NCI-H146 treated with DMSO at 0.1 percent for 48 hours (cell line): ENCODE results near the gene TLR2.
A peak's percentile ranks its signal among the peaks of the same experiment; 100 is the strongest.

Experiments used
- DNase-seq: peaks from one replicate; lab custom pipeline; 2025; ENCODE audit not compliant: unreplicated experiment; lab: John Stamatoyannopoulos, UW

TLR2 gene, protein sequence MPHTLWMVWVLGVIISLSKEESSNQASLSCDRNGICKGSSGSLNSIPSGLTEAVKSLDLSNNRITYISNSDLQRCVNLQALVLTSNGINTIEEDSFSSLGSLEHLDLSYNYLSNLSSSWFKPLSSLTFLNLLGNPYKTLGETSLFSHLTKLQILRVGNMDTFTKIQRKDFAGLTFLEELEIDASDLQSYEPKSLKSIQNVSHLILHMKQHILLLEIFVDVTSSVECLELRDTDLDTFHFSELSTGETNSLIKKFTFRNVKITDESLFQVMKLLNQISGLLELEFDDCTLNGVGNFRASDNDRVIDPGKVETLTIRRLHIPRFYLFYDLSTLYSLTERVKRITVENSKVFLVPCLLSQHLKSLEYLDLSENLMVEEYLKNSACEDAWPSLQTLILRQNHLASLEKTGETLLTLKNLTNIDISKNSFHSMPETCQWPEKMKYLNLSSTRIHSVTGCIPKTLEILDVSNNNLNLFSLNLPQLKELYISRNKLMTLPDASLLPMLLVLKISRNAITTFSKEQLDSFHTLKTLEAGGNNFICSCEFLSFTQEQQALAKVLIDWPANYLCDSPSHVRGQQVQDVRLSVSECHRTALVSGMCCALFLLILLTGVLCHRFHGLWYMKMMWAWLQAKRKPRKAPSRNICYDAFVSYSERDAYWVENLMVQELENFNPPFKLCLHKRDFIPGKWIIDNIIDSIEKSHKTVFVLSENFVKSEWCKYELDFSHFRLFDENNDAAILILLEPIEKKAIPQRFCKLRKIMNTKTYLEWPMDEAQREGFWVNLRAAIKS

DNA sequence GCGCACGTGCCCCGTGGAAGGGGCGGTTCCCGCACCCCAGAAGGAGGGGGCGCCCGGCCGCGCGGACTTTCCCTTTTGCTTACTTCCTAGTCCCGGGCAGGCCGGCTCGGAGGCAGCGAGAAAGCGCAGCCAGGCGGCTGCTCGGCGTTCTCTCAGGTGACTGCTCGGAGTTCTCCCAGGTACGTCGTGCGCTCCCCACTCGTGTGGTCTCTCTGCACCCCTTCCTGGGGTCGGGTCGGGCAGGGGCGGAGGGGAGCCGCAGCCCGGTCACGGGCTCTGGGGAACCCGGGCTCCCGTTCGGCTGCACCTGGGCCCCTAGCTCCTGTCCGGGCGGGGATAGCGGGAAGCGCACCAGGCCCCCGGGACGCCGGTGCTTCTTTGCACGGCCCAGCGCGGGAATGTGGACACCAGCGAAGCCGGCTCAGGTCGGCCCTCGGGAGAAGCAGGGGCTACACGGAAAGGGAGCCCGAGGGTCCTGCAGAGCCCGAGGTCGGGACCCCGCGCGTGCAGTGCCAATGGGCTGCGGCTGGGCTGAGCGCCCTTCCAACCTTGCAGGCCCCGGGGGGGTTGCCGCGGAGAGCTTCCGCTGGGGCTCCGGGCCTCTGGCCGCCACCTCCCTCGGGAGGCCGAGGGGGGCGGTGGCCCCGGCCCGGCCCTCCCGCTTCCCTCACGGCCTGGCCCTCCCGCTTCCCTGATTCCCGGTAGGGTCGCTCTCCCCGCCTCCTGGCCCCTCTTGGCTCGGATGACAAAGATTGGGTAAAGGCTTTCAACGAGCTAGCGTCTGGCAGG, at the start of gene TLR2:
Gene TLR2 (plus strand): TSS at position 99 of the 789 bp plus-strand sequence. CDS start 18,628 bp downstream, outside the sequence.
- DNase-seq = no peak

DNA sequence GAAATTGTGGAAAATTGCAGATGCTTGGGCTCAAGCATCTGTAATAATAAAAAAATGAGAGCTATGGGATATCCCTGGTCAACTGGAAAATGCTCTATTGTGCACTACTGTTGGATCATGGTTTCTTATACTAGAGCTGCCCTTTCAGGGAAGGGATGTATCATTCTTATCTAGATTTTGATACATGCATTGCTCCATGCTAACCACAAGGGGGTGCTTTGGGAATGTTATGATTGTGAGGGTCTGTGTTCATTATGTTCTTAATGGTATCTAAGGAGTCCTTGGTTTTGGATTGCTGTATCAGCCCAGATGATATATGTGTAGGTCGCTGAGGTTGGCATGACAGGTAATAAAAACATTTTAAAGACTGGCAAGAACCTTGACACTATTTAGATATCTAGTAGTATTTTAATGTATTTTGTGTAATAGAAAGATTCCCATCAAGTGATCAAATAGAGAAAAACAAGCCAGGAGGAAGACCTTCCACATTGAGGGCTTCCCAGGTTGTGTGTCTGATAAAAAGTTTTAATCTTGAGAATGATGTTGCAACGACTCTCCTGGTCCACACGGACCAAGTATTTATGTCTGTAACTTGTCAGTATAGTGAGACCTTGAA, 49.2 kb upstream of the TLR2 start:
- DNase-seq = no peak

GRCh38 chr4:153635846-153636245, 48.2 kb upstream of the TLR2 start:
- DNase-seq = no peak

- DNase-seq = no peak
These were observed 46.9 kb upstream of the TLR2 start for GRCh38 chr4:153637201-153637600.

- no peak for DNase-seq
These were observed 46.1 kb upstream of the TLR2 start for GRCh38 chr4:153638011-153638410.

DNA sequence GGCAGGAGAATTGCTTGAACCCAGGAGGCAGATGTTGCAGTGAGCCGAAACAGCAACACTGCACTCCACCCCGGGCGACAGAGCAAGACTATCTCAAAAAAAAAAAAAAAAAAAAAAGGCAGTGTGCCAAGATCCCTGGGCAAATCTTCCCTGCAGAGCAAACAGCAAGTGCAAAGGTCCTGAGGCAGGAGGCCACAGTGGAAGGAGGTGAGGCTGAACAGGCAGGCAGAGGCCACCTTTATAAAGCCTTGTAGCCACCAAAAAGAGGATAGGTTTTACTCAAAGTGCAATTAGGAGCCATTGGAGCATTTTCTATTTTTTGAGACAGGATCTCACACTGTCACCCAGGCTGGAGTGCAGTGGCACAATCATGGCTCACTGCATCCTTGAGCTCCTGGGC, 45.1 kb upstream of the TLR2 start:
- DNase-seq = no peak

DNA sequence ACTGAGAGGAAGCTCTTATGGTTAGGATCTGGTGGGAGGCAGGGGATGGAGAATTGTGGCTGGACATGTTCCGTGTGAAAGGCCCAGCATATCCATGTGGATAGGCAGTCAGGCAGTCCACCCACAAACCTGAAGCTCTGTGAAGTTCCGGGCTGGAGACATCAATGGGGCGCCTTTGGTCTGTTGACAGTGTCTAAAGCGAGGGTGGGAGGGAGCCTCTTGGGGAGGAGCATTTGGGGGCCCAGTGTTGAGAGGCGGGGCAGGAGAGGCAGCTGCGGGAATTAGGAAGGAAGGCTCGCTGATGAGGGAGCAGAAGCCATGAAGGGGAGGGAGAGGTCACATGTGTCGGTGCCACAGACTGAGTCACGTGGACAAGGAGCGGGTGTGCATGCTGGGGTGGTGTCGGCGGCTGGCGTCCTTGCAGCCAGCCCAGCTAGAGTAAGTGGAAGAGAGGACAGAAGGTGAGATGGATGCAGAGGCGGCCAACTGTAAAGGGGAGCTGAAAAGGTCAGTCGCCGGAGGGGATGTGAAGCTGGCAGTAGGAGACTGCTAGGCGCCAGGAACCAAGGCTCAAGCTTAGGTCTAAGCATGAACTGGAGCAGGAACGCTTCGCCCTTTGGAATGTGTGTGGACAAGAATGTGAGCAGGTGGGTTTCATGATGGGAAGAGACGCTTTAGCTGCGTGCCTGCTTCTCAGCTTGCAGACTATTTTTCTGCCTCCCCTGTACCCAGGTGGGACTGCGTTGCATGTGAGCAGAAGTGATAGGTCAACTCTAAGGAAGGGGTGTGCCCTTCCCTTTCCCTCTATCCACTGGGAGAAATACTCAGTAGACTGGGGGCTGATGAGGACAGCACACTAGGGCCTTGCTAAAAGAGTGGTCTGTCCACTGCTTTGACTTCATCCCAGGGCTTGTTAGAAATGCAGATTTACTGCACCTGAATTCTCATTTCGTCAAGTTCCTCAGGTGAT, 44.0 kb upstream of the TLR2 start:
- no peak for DNase-seq

- no peak for DNase-seq
These were observed 42.5 kb upstream of the TLR2 start for GRCh38 chr4:153641532-153641931.

DNA sequence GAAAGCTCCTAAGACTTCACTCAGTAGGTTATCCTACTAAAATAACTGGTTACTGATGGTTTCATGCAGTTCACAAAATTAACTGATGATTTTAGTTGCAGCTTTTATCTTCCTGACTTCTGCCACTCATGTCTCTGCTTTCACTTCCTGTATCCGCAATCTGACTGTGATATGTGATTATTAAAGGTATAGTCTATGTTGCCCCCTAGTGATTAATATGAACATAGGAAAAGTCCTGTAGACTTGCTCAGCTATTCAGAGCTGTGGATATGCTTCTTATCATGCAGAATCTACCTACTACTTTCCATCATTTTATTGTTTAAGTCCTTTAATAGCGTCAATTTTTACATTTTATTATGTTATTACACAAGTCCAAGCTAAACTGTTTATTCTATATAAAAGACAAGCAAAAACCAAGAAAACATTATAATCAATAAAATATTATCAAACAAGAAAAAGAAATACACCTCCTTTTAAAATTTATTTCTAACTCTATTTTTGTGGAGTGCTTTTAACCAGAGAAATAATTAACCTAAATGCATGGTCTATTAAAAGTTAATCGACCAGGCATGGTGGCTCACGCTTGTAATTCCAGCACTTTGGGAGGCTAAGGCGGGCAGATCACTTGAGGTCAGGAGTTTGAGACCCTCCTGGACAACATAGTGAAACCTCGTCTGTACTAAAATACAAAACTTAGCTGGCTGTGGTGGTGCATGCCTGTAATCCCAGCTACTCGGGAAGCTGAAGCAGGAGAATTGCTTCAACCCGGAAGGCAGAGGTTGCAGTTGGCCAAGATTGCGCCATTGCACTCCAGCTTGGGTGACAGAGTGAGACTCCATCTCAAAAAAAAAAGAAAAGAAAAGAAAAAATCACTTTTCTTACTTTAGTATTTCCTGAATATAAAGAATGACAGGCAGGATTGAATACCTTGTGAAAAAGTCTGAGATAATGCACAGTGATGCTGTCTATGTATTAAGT, 40.4 kb upstream of the TLR2 start:
- DNase-seq = peak; percentile 35

DNA sequence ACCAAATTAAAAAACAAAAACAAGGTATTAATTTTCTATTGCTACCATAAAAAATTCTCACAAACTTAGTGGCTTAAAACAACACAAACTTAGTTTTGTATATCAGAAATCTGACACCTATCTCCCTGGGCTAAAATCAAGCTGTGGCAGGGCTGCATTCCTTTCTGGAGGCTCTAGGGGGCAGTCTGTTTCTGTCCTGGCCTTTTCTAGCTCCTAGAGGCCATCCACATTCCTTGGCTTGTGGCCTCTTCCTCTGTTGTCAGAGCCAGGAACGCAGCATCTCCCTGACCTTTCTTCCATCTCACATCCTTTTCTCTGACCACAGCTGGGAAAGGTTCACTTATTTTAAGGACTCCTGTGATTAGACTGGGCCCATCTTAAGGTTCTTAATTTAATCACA, 38.9 kb upstream of the TLR2 start:
- no peak for DNase-seq

DNA sequence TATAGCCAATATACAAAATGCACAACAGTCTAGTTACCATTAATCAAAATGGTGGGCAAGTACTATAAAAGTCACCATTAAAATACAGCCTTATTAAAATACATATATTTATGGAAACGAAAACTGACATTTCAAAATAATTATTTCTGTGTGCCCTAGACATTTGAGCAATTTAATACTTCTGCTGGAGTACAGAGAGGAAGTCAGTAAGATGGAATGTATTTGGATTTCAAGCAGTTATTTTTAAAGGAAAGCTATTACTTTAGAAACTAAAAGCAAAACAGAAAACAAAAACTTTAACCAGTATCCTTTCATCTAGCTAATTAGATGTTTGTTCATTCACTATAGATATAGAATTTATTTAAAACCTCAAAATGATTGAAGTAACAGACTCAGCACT, 37.8 kb upstream of the TLR2 start:
- no peak for DNase-seq

DNA sequence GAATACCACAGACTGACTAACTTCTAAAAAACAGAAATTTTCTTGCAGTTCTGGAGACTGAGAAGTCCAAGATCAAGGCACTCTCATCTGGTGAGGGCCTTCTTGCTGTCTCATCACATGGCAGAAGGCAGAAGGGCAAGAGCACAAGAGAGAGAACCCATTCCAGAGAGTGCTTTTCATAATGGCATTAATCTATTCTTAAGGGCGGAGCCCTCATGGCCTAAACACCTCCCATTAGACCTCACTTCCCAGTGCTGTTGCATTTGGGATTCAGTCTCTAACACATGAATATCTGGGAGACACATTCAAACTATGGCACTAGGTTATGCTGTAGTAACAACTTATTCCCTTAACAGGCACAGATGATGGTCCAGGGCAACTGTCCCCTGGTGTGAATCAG, 37.1 kb upstream of the TLR2 start:
- DNase-seq = no peak

- no peak for DNase-seq
These were observed 36.1 kb upstream of the TLR2 start for GRCh38 chr4:153647975-153648374.

DNA sequence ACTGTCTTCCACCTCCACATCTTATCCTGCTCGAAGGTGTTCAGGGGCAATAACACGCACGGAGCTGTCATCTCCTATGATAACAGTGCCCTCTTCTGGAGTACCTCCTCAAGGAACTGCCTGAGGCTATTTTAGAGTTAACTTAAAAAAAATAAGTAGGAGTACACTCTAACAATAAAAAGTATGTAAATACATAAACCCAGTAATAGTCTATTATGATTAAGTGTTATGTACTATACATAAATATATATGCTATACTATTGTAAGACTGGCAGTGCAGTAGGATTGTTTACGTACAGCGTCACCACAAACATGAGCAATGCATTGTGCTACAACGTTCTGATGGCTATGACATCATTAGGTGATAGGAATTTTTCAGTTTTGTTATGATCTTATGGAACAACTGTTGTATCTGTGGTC, 34.5 kb upstream of the TLR2 start:
- DNase-seq = no peak

DNA sequence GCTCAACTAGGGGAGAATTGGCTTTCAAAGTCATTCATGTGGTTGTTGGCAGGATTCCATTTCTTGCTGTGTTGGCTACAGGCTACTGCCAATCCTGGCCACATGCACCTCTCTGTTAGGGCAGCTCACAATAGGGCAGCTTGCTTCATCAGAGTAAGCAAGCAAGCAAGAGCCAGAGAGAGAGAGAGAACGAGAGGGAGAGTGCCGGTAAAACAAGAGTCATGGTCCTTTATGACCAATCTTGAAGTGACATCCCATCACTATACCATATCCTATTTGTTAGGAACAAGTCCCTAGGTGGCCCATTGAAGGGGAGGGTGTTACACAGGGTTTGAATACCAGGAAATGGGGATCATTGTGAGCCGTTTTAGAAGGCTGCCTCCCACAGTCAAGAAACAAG, 33.0 kb upstream of the TLR2 start:
- no peak for DNase-seq

- DNase-seq = no peak
These were observed 32.5 kb upstream of the TLR2 start for GRCh38 chr4:153651587-153651986.

DNA sequence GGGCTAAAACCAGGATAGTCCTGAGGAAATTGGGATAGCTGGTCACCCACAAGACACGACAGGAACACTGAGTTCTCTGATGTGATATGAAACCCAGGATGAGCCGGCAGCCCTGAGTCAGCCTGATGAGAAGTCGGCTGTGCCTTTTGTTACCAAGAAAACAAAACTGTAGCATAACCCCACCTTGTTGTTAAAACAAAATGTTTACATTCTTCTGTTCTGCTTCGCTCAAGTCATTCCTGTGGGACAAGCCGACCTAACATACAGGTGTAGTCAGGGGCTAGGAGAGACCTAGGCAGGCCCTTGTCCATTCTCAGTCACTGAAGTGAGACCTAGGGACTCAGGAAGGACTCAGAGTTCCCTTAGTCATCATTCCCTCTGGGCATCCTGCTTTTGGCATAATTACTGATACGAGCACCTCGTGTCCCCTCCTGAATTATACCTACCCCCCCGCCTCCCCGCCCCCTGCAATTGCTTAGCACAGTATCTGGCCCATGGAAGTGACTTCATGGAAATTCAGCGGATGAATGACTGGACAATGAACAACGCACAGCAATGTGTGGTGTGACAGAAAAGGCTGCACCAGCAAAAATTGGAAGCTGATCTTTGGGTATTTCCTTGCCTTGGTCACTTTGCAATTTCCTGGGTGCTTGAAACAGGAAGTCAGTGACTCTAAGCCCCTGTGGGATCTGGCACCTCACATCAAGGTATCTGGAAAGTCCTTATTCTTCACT, 31.9 kb upstream of the TLR2 start:
- no peak for DNase-seq

- DNase-seq = no peak
These were observed 29.0 kb upstream of the TLR2 start for GRCh38 chr4:153655002-153655541.
